RWPE2 (cell line): ENCODE results near the gene TAOK1.

ENCODE experiments used
- ATAC-seq: fragments of 200-7000 bp; cut with Tn5 transposase; 3 replicates; pipeline ENCODE4 v1.9.1; 2021; ENCODE audit warnings: low read depth
- DNase-seq: peaks from one replicate; pipeline ENCODE4 v3.0.0-alpha.2; 2020; ENCODE audit warnings: low spot score
- H3K27ac ChIP-seq: fragments of 450-650 bp; 2 replicates; pipeline ENCODE4 v1.5.1; 2017; ENCODE audit warnings: mild to moderate bottlenecking; ENCODE audit not compliant: poor library complexity, severe bottlenecking
- H3K27me3 ChIP-seq: fragments of 250-450 bp; sonication (Bioruptor Pico); 2 replicates; pipeline ENCODE4 v1.5.1; 2021; ENCODE audit warnings: mild to moderate bottlenecking, moderate library complexity; ENCODE audit not compliant: insufficient read depth, poor library complexity, severe bottlenecking
- H3K36me3 ChIP-seq: fragments of 250-450 bp; sonication (Bioruptor Pico); 2 replicates; pipeline ENCODE4 v1.5.1; 2020; ENCODE audit warnings: low read depth, mild to moderate bottlenecking, moderate library complexity
- H3K4me1 ChIP-seq: fragments of 250-450 bp; sonication (Bioruptor Pico); 2 replicates; pipeline ENCODE4 v1.5.1; 2021; ENCODE audit warnings: mild to moderate bottlenecking, moderate library complexity; ENCODE audit not compliant: insufficient read depth, poor library complexity, severe bottlenecking
- H3K4me3 ChIP-seq: fragments of 250-450 bp; sonication (Bioruptor Pico); 2 replicates; pipeline ENCODE4 v1.5.1; 2021; ENCODE audit warnings: mild to moderate bottlenecking, moderate library complexity; ENCODE audit not compliant: severe bottlenecking
- H3K9me3 ChIP-seq: fragments of 250-450 bp; sonication (Bioruptor Pico); 2 replicates; pipeline ENCODE4 v1.5.1; 2021; ENCODE audit warnings: mild to moderate bottlenecking, moderate library complexity; ENCODE audit not compliant: severe bottlenecking
- CTCF ChIP-seq: fragments of 450-650 bp; IDR thresholded peaks from one replicate; pipeline ENCODE4 v1.5.1; 2017; ENCODE audit warnings: mild to moderate bottlenecking, moderate library complexity; ENCODE audit not compliant: poor library complexity, severe bottlenecking

Gene TAOK1

GRCh38 chr17:29514792-29515191, 124.6 kb downstream of the TAOK1 start:
- no peak for DNase-seq
- Histone ChIP-seq H3K27me3 (no peaks in the 10 kb centered on the region), H3K4me1 (no peaks in the 10 kb centered on the region), H3K27ac (no peak overlapping the region), H3K9me3 (no peaks in the 10 kb centered on the region), H3K36me3 (peaks cover 85% of the 10 kb centered on the region), H3K4me3 (no peak overlapping the region)
- ATAC-seq = no peak
- no peak for TF ChIP-seq CTCF

GRCh38 chr17:29518359-29518758, 128.2 kb downstream of the TAOK1 start:
- Histone ChIP-seq H3K9me3 (no peaks in the 10 kb centered on the region), H3K4me3 (no peak overlapping the region), H3K27ac (no peak overlapping the region), H3K4me1 (no peaks in the 10 kb centered on the region), H3K36me3 (peaks cover 88% of the 10 kb centered on the region), H3K27me3 (no peaks in the 10 kb centered on the region)
- DNase-seq (no peak), ATAC-seq (no peak)
- TF ChIP-seq CTCF = no peak

GRCh38 chr17:29524692-29525091, 134.5 kb downstream of the TAOK1 start:
- Histone ChIP-seq H3K27ac (no peak overlapping the region), H3K4me1 (no peaks in the 10 kb centered on the region), H3K27me3 (no peaks in the 10 kb centered on the region), H3K4me3 (no peak overlapping the region), H3K9me3 (no peaks in the 10 kb centered on the region), H3K36me3 (peaks cover 72% of the 10 kb centered on the region)
- no peak for TF ChIP-seq CTCF
- DNase-seq (no peak), ATAC-seq (no peak)

- ATAC-seq = no peak
- no peaks in the 10 kb centered on the region for H3K9me3 ChIP-seq
- H3K27me3 ChIP-seq = no peaks in the 10 kb centered on the region
- H3K4me3 ChIP-seq = no peak overlapping the region
- no peak for DNase-seq
- no peaks in the 10 kb centered on the region for H3K4me1 ChIP-seq
- H3K36me3 ChIP-seq = peaks cover 74% of the 10 kb centered on the region
- no peak for TF ChIP-seq CTCF
- H3K27ac ChIP-seq = no peak overlapping the region
Measured at GRCh38 chr17:29526322-29526721, 136.2 kb downstream of the TAOK1 start.

- Histone ChIP-seq H3K4me3 (no peak overlapping the region), H3K27ac (no peak overlapping the region), H3K27me3 (no peaks in the 10 kb centered on the region), H3K36me3 (peaks cover 76% of the 10 kb centered on the region), H3K4me1 (no peaks in the 10 kb centered on the region), H3K9me3 (no peaks in the 10 kb centered on the region)
- ATAC-seq (no peak), DNase-seq (no peak)
- TF ChIP-seq CTCF = no peak
Measured at GRCh38 chr17:29533976-29534375, 143.8 kb downstream of the TAOK1 start.
